Activated B cell treated with CpG ODN at 0.5 μM for 24 hours (primary cell): ENCODE data around the gene CHMP1A. TPM values are rescaled to one million over a fixed set of nuclear protein-coding genes. Genes with fewer than 3 reads are reported as not detected.

Experiments used
- ATAC-seq: fragments of 200-7000 bp; cut with Tn5 transposase; one replicate; pipeline ENCODE4 v1.10.0; 2021; ENCODE audit warnings: low read depth, mild to moderate bottlenecking, moderate library complexity
- CTCF ChIA-PET: fragments of 350-600 bp; sonication (Branson Sonifier 250); formaldehyde crosslinking; loops from one replicate; lab custom pipeline; 2021; ENCODE audit warnings: antibody characterized with exemption; lab: Charles Lee
- POLR2A ChIA-PET: fragments of 350-600 bp; sonication (Branson Sonifier 250); formaldehyde crosslinking; loops from one replicate; lab custom pipeline; 2021; ENCODE audit warnings: antibody characterized with exemption; lab: Charles Lee
- DNase-seq: peaks from one replicate; pipeline ENCODE4 v3.0.0; 2022
- H3K27ac Mint-ChIP-seq: one replicate; pipeline ENCODE4 v1.8.0; 2020; ENCODE audit warnings: mixed read lengths
- H3K27me3 Mint-ChIP-seq: one replicate; pipeline ENCODE4 v1.8.0; 2021; ENCODE audit warnings: mixed read lengths
- H3K36me3 Mint-ChIP-seq: one replicate; pipeline ENCODE4 v1.8.0; 2021; ENCODE audit warnings: low read depth, mixed read lengths
- H3K4me1 Mint-ChIP-seq: one replicate; pipeline ENCODE4 v1.8.0; 2021; ENCODE audit warnings: mixed read lengths
- H3K4me3 Mint-ChIP-seq: one replicate; pipeline ENCODE4 v1.8.0; 2020; ENCODE audit warnings: mild to moderate bottlenecking, mixed read lengths
- H3K9me3 Mint-ChIP-seq: one replicate; pipeline ENCODE4 v1.8.0; 2020; ENCODE audit warnings: mixed read lengths
- CTCF ChIP-seq: fragments of 200-600 bp; IDR thresholded peaks from one replicate; pipeline ENCODE4 v1.8.0; 2022; ENCODE audit warnings: antibody characterized with exemption, mild to moderate bottlenecking
- intact Hi-C: fragments of 100-400 bp; cut with micrococcal nuclease; formaldehyde crosslinking; loops from one replicate; pipeline ENCODE4 v1.15.1; 2024
- total RNA-seq: library from RNA; stranded (reverse); gene quantifications from 2 replicates; pipeline ENCODE4 v1.2.3, GENCODE V29; 2022

The CHMP1A gene
- total RNA-seq, 1 donor from 2014 or later = 98.7 TPM

GRCh38 chr16:89633064-89633631 lies 24.4 kb downstream of the CHMP1A start:
- TF ChIP-seq CTCF = no peak
- Mint-ChIP-seq H3K4me3 (no peak overlapping the region), H3K9me3 (no peaks in the 10 kb centered on the region), H3K36me3 (no peaks in the 10 kb centered on the region), H3K27ac (no peak overlapping the region), H3K4me1 (no peaks in the 10 kb centered on the region), H3K27me3 (no peaks in the 10 kb centered on the region)
- POLR2A ChIA-PET = no interaction called here
- DNase-seq = no peak
- CTCF ChIA-PET = no interaction called here
- ATAC-seq = no peak
- intact Hi-C loops = no loop called here

GRCh38 chr16:89629827-89630610 lies 27.5 kb downstream of the CHMP1A start:
- H3K4me3 Mint-ChIP-seq = no peak overlapping the region
- no peak for DNase-seq
- H3K27ac Mint-ChIP-seq = no peak overlapping the region
- ATAC-seq = peak; percentile 7
- no peaks in the 10 kb centered on the region for H3K4me1 Mint-ChIP-seq
- intact Hi-C loops = no loop called here
- H3K9me3 Mint-ChIP-seq = no peaks in the 10 kb centered on the region
- no peaks in the 10 kb centered on the region for H3K27me3 Mint-ChIP-seq
- no peaks in the 10 kb centered on the region for H3K36me3 Mint-ChIP-seq
- CTCF ChIA-PET = no interaction called here
- TF ChIP-seq CTCF = no peak
- POLR2A ChIA-PET = no interaction called here

- no peak for TF ChIP-seq CTCF
- H3K27ac Mint-ChIP-seq = no peak overlapping the region
These were observed 32.4 kb downstream of the CHMP1A start for GRCh38 chr16:89624777-89625761.

GRCh38 chr16:89623511-89624261 lies 33.8 kb downstream of the CHMP1A start:
- no peak overlapping the region for H3K27ac Mint-ChIP-seq
- POLR2A ChIA-PET = no interaction called here

More at GRCh38 chr16:89624777-89625761, 32.4 kb downstream of the CHMP1A start:
- Mint-ChIP-seq H3K9me3 (no peaks in the 10 kb centered on the region), H3K27me3 (peaks cover 6% of the 10 kb centered on the region), H3K4me3 (no peak overlapping the region), H3K36me3 (no peaks in the 10 kb centered on the region), H3K4me1 (no peaks in the 10 kb centered on the region)
- ChIA-PET POLR2A (no interaction called here), CTCF (no interaction called here)
- intact Hi-C loops = no loop called here
- no peak for ATAC-seq
- DNase-seq = no peak

More at GRCh38 chr16:89623511-89624261, 33.8 kb downstream of the CHMP1A start:
- no peak for TF ChIP-seq CTCF
- Mint-ChIP-seq H3K9me3 (no peaks in the 10 kb centered on the region), H3K4me1 (no peaks in the 10 kb centered on the region), H3K36me3 (no peaks in the 10 kb centered on the region), H3K27me3 (peaks cover 6% of the 10 kb centered on the region), H3K4me3 (no peak overlapping the region)
- ATAC-seq (no peak), DNase-seq (no peak)
- CTCF ChIA-PET = no interaction called here
- intact Hi-C loops = no loop called here
